ENCODE results near the gene ANK2.

ANK2 gene

DNA sequence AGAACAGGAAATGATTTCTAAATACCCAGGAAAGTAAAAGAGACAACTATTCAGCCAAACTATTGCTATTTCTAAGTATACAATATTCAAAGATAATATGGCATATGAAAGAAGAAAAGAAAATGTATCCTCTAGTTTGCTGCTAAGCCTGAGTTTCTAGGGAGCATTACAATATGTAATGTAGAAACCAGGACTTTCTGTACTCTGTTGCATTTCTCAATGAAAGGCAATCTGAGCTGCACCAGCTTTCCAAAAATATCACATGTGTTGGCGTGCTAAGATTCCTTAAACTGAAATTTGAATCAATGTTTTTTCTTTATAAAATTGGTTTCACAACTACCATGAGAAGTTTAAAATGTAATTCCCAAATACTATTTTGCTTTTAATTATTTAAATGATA lies 129.6 kb downstream of the ANK2 start:
- no peak for DNase-seq
- H4K91ac ChIP-seq (ENCODE audit: low read length) = no peak overlapping the region
- WGBS = no CpG with 5 or more reads among the region's 1 CpG

DNA sequence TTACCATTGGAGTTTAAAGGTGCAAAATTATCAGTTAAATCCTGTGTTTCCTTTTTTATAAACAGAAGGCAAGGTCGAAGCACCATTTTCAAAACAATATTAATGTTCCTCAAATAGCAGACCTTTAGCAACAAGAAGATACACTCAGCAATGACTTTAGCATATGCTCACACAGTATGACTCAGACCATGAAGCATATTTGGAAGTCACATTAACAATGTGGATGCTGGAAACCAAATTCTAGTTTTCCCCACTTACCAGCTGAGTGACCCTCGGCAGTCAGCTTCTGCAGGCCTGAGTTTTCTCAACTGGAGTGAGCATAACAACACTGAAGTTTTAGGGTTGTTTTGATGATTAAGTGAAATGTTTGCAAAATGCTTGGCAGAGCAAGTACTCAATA lies 130.5 kb downstream of the ANK2 start:
- 59% methylated on average over 2 of the region's 2 CpGs for WGBS
- H2AFZ ChIP-seq (ENCODE audit: low read depth, low read length) = no peak overlapping the region

More for the DNA sequence above, 129.6 kb downstream of the ANK2 start:
- Histone ChIP-seq H3K4ac (ENCODE audit: low read depth in 1 of 2, low read length in 2 of 2) (no peak overlapping the region), H3K9me3 (ENCODE audit: control insufficient read depth, low read length) (no peaks in the 10 kb centered on the region), H2BK120ac (ENCODE audit: low read depth, low read length) (no peak overlapping the region), H4K8ac (ENCODE audit: low read length) (no peak overlapping the region), H3K23ac (ENCODE audit: low read length in 2 of 2) (no peak overlapping the region), H3K4me2 (ENCODE audit: low read length, poor library complexity, severe bottlenecking) (no peak overlapping the region), H3K14ac (ENCODE audit: low read length in 2 of 2) (no peak overlapping the region), H2BK12ac (ENCODE audit: low read length in 2 of 2) (no peak overlapping the region), H2AFZ (ENCODE audit: low read depth, low read length) (no peak overlapping the region), H3K9ac (ENCODE audit: low read length) (peak overlapping the region; percentile 57), H3K4me1 (ENCODE audit: control insufficient read depth, insufficient read depth, low read depth, low read length) (no peaks in the 10 kb centered on the region), H3K18ac (ENCODE audit: low read depth in 1 of 2, low read length in 2 of 2) (no peak overlapping the region), H3K4me3 (ENCODE audit: insufficient read depth in 1 of 2, low read depth in 1 of 2, low read length in 2 of 2) (no peak overlapping the region), H3K27ac (ENCODE audit: low read length, poor library complexity, severe bottlenecking) (no peak overlapping the region), H3K36me3 (ENCODE audit: control insufficient read depth in 1 of 2, insufficient read depth in 2 of 2, low read depth in 1 of 2, low read length in 2 of 2) (no peaks in the 10 kb centered on the region), H2BK5ac (ENCODE audit: low read depth, low read length, poor library complexity, severe bottlenecking) (no peak overlapping the region), H3K79me1 (replicated peaks; ENCODE audit: low read length, poor library complexity, severe bottlenecking) (no peaks in the 10 kb centered on the region), H2AK5ac (ENCODE audit: low read length, severe bottlenecking) (no peak overlapping the region), H2BK15ac (ENCODE audit: low read depth, poor library complexity, severe bottlenecking) (no peak overlapping the region), H3K27me3 (ENCODE audit: control insufficient read depth in 1 of 2, insufficient read depth in 1 of 2, low read length in 2 of 2) (no peaks in the 10 kb centered on the region)

DNA sequence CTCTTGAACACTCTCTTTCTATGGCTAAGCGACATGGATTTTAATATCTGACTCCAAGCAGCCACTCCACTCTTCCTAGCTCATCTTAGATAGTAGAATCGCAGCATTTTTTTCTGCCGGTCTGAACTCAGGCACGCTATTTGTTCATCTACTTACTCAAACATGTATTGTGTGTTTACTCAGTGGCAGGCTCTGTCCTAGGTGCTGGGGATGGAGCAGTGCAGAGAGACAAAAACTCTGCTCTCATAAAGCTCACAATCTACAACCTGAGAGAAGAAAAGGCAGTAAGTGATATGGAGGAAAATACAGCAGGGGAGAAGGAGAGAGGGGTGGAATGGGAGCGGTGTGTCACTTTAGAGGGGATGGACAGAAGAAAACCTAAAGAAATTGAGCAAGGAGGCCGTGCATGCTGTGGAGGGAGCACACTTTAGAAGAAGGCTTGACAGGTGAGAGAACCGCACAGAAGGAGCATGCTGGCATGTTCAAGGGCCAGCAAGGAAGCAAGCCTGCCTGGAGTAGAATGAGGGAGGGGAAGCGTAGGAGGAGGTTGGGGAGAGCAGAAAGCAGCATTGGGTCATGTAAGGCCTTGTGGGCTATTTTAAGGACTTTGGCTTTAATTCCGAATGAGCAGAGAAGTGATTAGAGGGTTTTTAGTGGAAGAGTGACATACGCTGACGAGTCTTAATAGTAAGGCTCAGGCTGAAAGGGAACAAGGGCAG lies 132.0 kb downstream of the ANK2 start:
- Histone ChIP-seq H3K14ac (ENCODE audit: low read length in 2 of 2) (peak overlapping the region in 1 of 2 experiments; percentile 39), H2BK5ac (ENCODE audit: low read depth, low read length, poor library complexity, severe bottlenecking) (no peak overlapping the region), H3K23ac (ENCODE audit: low read length in 2 of 2) (peak overlapping the region in 1 of 2 experiments; percentile 83), H3K4me3 (ENCODE audit: insufficient read depth in 1 of 2, low read depth in 1 of 2, low read length in 2 of 2) (no peak overlapping the region), H3K4ac (ENCODE audit: low read depth in 1 of 2, low read length in 2 of 2) (no peak overlapping the region), H3K27me3 (ENCODE audit: control insufficient read depth in 1 of 2, insufficient read depth in 1 of 2, low read length in 2 of 2) (no peaks in the 10 kb centered on the region), H2AK5ac (ENCODE audit: low read length, severe bottlenecking) (no peak overlapping the region), H3K18ac (ENCODE audit: low read depth in 1 of 2, low read length in 2 of 2) (no peak overlapping the region), H3K36me3 (ENCODE audit: control insufficient read depth in 1 of 2, insufficient read depth in 2 of 2, low read depth in 1 of 2, low read length in 2 of 2) (no peaks in the 10 kb centered on the region), H3K79me1 (replicated peaks; ENCODE audit: low read length, poor library complexity, severe bottlenecking) (no peaks in the 10 kb centered on the region), H2BK120ac (ENCODE audit: low read depth, low read length) (no peak overlapping the region), H3K4me2 (ENCODE audit: low read length, poor library complexity, severe bottlenecking) (no peak overlapping the region), H3K4me1 (ENCODE audit: control insufficient read depth, insufficient read depth, low read depth, low read length) (no peaks in the 10 kb centered on the region), H3K9me3 (ENCODE audit: control insufficient read depth, low read length) (no peaks in the 10 kb centered on the region), H4K91ac (ENCODE audit: low read length) (no peak overlapping the region), H2AFZ (ENCODE audit: low read depth, low read length) (no peak overlapping the region), H4K8ac (ENCODE audit: low read length) (no peak overlapping the region), H3K9ac (ENCODE audit: low read length) (no peak overlapping the region), H3K27ac (ENCODE audit: low read length, poor library complexity, severe bottlenecking) (no peak overlapping the region), H2BK15ac (ENCODE audit: low read depth, poor library complexity, severe bottlenecking) (no peak overlapping the region), H2BK12ac (ENCODE audit: low read length in 2 of 2) (no peak overlapping the region)
- no peak for DNase-seq
- WGBS = 88% methylated on average over 10 of the region's 11 CpGs

More for the DNA sequence above, 130.5 kb downstream of the ANK2 start:
- Histone ChIP-seq H2AK5ac (ENCODE audit: low read length, severe bottlenecking) (no peak overlapping the region), H3K9me3 (ENCODE audit: control insufficient read depth, low read length) (no peaks in the 10 kb centered on the region), H3K4ac (ENCODE audit: low read depth in 1 of 2, low read length in 2 of 2) (no peak overlapping the region), H3K36me3 (ENCODE audit: control insufficient read depth in 1 of 2, insufficient read depth in 2 of 2, low read depth in 1 of 2, low read length in 2 of 2) (no peaks in the 10 kb centered on the region), H3K4me1 (ENCODE audit: control insufficient read depth, insufficient read depth, low read depth, low read length) (no peaks in the 10 kb centered on the region), H2BK120ac (ENCODE audit: low read depth, low read length) (no peak overlapping the region), H3K18ac (ENCODE audit: low read depth in 1 of 2, low read length in 2 of 2) (no peak overlapping the region), H3K4me3 (ENCODE audit: insufficient read depth in 1 of 2, low read depth in 1 of 2, low read length in 2 of 2) (peak overlapping the region in 1 of 2 experiments; percentile 45), H2BK12ac (ENCODE audit: low read length in 2 of 2) (no peak overlapping the region), H3K9ac (ENCODE audit: low read length) (peak overlapping the region; percentile 57), H2BK5ac (ENCODE audit: low read depth, low read length, poor library complexity, severe bottlenecking) (no peak overlapping the region), H3K27me3 (ENCODE audit: control insufficient read depth in 1 of 2, insufficient read depth in 1 of 2, low read length in 2 of 2) (no peaks in the 10 kb centered on the region), H4K91ac (ENCODE audit: low read length) (no peak overlapping the region), H3K79me1 (replicated peaks; ENCODE audit: low read length, poor library complexity, severe bottlenecking) (no peaks in the 10 kb centered on the region), H3K14ac (ENCODE audit: low read length in 2 of 2) (no peak overlapping the region), H2BK15ac (ENCODE audit: low read depth, poor library complexity, severe bottlenecking) (no peak overlapping the region), H4K8ac (ENCODE audit: low read length) (no peak overlapping the region), H3K27ac (ENCODE audit: low read length, poor library complexity, severe bottlenecking) (no peak overlapping the region), H3K4me2 (ENCODE audit: low read length, poor library complexity, severe bottlenecking) (no peak overlapping the region), H3K23ac (ENCODE audit: low read length in 2 of 2) (no peak overlapping the region)
- peak; percentile 16 for DNase-seq

DNA sequence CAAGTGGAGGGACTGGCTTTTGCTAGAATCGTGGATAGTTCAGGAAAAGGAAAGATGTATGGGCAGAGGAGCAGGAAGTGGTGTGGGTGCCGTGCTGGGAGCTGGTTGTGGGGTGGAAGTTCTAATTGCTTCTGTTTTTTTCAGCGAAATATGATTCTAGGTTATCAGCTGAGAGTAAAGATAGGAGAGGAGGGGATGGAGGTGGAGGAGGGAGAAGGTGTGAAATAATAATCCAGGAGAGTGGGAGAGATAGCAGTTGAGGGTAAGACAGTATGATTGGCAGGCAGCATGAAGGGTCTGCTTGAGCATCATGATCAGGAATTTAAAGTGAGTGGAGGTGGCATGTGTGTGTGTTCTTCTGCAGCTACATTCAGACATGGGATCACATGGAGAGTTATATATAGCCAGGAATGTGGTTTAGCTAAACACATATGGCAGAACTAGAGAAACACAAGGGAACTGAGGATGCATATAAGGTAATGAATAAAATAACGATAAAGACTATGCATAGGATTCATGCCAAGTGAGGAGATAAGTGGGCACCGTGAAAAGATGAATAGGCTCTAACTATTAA lies 133.7 kb downstream of the ANK2 start:
- Histone ChIP-seq H2BK15ac (ENCODE audit: low read depth, poor library complexity, severe bottlenecking) (no peak overlapping the region), H3K4ac (ENCODE audit: low read depth in 1 of 2, low read length in 2 of 2) (no peak overlapping the region), H3K4me1 (ENCODE audit: control insufficient read depth, insufficient read depth, low read depth, low read length) (no peaks in the 10 kb centered on the region), H3K27me3 (ENCODE audit: control insufficient read depth in 1 of 2, insufficient read depth in 1 of 2, low read length in 2 of 2) (no peaks in the 10 kb centered on the region), H3K36me3 (ENCODE audit: control insufficient read depth in 1 of 2, insufficient read depth in 2 of 2, low read depth in 1 of 2, low read length in 2 of 2) (no peaks in the 10 kb centered on the region), H3K4me3 (ENCODE audit: insufficient read depth in 1 of 2, low read depth in 1 of 2, low read length in 2 of 2) (no peak overlapping the region), H2BK120ac (ENCODE audit: low read depth, low read length) (no peak overlapping the region), H3K9me3 (ENCODE audit: control insufficient read depth, low read length) (no peaks in the 10 kb centered on the region), H3K79me1 (replicated peaks; ENCODE audit: low read length, poor library complexity, severe bottlenecking) (no peaks in the 10 kb centered on the region), H3K9ac (ENCODE audit: low read length) (no peak overlapping the region), H4K8ac (ENCODE audit: low read length) (no peak overlapping the region), H2AK5ac (ENCODE audit: low read length, severe bottlenecking) (no peak overlapping the region), H3K4me2 (ENCODE audit: low read length, poor library complexity, severe bottlenecking) (no peak overlapping the region), H3K18ac (ENCODE audit: low read depth in 1 of 2, low read length in 2 of 2) (no peak overlapping the region), H2AFZ (ENCODE audit: low read depth, low read length) (no peak overlapping the region), H2BK5ac (ENCODE audit: low read depth, low read length, poor library complexity, severe bottlenecking) (no peak overlapping the region), H3K23ac (ENCODE audit: low read length in 2 of 2) (no peak overlapping the region), H2BK12ac (ENCODE audit: low read length in 2 of 2) (no peak overlapping the region), H3K27ac (ENCODE audit: low read length, poor library complexity, severe bottlenecking) (no peak overlapping the region), H3K14ac (ENCODE audit: low read length in 2 of 2) (no peak overlapping the region), H4K91ac (ENCODE audit: low read length) (no peak overlapping the region)
- DNase-seq = no peak
- 80% methylated on average over 5 of the region's 5 CpGs for WGBS

Data from mesenchymal stem cell (in vitro differentiated cells and primary cell).